GM21390 (cell line): ENCODE measurements around the gene CALY.

Source experiments
- ATAC-seq: cut with Tn5 transposase; IDR thresholded peaks from one replicate; pipeline ENCODE4 v1.9.1; 2021; ENCODE audit not compliant: unreplicated experiment

CALY gene

DNA sequence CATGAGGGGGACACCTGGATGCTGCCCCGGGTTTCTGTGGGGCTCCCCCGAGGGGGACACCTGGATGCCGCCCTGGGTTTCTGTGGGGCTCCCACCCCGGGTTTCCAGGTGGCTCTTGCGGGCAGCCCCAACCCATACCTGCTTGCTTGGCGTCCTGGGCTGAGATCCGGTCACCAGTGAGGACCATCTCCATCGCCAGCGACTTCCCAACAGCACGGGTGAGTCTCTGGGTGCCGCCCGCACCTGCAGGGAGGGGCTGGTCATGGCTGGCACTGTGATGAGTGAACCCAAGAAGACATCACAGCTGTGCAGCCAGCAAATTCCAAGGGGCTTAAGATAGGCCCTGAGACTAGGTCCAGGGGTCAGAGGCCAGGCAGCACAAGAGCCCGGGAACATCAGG, 30.1 kb upstream of the CALY start:
- ATAC-seq = no peak

DNA sequence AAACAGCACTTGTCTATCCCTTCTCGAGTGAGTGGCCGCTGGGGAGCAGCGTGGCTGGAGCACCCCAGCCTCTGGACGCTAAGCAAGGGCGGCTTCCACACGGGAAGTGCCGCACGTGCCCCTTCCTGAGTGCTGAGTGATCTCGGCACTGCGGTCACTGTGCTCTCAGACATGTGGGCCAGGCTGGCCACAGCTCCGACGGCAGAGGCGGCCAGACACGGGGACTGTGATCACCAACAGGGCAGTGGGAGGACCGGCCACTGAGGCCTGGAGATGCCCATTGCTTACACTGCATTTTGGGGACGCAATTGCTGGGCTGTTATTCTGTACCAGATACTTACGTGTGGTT, 29.4 kb upstream of the CALY start:
- no peak for ATAC-seq

DNA sequence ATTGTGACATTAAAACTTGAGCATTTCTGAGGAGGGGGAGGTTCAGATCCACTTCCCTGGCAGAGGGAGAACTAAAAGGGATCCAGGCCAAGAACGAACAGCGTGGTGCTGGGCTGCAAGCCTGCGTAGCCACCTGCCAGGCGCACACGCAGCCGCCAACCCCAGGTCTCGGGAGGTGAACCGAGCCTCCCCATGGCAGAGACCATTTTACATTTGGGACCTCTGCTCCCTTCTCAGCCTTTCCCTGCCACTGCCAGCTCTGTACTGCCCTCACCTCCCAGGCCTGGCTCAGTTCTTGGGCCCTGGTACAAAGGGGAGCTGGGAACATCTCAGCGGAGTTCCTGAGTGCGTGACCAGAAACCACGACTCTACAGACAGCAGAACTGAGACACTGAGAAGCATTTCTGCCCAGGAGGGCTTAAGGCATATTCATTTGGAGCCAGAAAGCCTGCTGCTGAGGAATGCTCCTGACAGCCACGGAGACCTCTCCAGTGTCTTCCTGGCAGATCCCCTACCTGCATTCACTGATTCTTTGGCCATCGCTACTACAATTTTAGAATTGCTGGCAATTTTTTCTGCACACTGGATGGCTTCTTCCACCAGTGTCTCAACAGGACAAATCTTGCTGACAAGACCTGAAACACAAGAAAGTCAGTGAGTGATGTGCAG, 28.9 kb upstream of the CALY start:
- no peak for ATAC-seq

DNA sequence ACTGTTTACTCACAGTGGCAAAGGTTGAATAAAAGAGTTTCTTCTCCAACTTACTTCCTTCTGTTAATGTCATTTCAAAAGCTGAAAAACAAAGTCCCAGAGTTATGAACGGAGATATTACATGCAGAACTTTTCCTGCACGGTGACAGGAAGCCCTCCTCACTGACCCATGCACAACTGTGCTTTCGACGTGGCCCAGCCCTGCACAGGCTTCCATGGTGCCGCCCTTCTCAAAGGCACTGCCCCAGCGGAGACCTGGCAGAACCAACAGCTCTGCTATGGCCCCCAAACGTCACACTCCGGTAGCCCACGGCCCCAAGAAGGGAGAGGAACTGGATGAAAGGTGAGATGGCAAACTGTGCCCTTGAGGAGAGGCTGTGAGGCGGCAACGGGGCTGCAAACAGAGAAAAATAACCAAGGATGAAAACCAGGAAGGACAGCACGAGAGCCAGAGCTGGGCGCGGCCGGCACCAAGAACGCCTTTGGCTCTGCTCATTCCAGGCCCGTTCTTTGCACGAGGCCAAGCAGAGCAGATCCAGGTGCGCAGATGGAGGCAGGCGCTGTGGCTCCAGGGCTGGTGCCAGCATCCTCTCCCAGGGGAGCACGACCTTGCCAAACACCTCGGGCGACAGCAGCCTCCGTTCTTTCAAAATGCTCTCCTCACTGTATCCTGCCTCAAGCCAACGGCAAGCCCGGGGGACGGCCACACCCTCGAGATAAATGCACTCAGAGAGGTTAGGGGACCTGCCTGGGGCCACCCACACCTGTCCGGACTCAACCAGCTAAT, 28.1 kb upstream of the CALY start:
- no peak for ATAC-seq

DNA sequence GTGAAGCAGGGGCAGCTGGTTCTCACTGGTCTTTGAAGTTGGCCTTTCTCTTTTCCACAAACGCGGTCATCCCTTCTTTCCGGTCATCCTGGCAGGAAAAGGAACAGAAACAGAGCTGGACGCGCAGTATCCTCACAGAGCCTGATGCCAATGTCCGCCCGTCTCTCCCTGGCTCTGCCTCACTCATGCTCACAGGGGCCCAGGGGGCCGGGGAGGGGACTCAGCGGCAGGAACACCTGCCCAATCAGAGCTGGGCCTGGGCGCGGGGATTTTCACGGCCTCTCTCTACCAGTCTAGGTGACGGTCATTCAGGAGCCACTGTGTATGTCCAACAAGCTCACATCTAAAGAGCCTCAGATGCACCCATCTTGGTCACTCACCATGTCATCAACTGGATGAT, 26.1 kb upstream of the CALY start:
- ATAC-seq = no peak

DNA sequence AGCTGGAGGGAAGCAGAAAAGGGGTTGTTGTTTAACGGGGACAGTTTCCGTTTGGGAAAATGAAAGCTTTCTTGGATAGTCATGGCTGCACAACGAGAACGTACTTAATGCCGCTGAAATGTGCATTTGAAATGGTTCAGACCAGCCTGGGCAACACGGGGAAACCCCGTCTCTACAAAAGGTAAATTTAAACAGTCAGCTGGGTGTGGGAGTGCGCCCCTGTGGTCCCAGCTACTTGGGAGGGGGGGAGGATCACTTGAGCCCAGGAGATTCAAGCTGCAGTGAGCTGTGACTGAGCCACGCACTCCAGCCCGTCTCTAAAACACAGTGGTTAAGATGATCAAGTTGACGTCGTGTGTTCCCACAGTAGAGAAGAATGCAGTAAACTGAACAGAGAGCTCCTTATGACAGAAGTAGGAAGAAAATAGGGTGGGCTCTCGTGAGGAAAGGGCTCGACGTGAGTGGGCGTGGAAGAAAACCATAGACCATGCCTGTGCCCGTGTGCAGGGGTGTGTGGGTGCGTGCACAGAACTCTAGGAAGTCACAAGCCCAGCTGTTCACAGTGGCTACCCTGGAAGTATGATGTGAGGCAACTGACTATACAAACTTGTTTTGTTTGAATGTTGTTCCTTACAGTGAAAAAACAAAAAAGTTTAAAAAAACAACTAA, 25.2 kb upstream of the CALY start:
- ATAC-seq = no peak

DNA sequence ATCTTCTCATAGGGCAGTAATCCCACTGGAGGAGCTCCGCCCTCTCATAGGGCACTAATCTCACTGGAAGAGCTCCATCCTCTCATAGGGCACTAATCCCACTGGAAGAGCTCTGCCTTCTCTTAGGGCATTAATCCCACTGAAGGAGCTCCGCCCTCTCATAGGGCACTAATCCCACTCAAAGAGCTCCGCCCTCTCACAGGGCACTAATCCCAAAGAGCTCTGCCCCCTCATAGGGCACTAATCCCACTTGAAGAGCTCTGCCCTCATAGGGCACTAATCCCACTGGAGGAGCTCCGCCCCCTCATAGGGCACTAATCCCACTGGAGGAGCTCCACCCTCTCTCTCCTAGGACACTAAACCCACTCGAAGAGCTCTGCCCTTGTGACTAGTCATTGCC, 24.5 kb upstream of the CALY start:
- ATAC-seq = no peak

DNA sequence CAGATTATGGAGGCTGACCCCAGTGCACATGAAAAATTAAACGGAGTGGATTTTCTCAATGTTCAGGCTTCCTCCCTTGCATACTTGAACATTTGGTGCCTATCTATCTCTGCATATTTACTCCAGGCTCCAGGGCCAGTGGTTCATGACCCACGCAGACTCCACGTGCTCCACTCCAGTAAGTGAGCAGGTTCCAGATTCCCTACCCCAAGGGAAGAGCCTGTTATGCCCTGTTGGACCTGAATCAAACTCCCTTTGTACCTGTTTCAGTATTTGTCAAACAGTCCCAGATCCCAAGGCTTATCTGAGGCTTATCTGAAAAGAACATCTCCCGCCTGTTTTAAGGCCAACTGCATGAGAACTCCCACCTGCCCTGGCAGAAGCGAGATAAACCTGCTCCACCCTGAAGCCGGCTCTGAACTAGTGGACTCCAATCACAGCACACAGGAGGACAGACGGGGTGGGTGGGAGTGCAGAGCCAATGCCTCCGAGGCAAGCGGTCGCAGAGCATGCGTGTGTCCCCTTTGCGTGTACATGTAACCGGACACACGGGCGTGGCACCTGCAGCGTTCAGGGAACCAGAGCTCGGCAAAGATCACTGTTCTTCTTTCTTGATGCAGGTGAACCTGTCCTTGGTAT, 23.4 kb upstream of the CALY start:
- ATAC-seq = no peak

DNA sequence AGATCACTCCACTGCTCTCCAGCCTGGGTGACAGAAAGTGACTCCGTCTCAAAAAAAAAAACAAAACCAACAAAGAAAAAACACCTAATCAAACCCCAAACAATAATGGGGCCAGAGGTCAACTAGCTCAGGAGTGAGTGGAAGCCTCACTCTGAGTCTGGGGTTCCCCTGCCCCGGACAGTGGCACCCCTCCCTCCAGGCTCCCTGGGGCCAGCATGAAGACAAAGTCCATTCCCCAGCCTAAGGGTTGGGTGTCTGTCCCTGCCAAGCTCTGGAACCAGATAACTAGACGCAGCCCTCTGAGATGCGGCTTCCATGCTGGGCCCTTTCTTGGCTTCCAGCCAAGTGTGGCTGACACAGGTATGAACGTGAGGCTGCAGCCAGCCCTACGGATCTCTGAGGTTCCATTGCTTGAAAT, 22.9 kb upstream of the CALY start:
- no peak for ATAC-seq

DNA sequence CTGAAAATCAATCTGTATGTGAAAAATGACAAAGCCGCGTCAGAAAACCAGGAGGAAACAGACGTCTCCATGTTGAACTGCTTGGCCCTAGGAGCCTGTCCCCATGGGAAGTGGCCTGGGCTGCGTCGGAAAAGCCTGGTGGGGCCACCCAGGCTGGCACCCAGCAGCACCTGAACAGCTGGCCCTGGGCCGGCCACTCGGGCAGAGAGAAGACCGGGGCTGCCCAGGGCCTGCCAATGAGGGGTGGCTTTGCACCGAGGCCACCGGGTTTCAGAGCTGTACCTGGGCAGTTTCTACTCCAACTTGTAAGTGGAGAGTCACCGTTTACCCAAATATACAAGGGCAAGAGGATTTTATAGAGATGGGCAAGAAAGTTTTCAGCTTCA, 22.2 kb upstream of the CALY start:
- ATAC-seq = no peak

DNA sequence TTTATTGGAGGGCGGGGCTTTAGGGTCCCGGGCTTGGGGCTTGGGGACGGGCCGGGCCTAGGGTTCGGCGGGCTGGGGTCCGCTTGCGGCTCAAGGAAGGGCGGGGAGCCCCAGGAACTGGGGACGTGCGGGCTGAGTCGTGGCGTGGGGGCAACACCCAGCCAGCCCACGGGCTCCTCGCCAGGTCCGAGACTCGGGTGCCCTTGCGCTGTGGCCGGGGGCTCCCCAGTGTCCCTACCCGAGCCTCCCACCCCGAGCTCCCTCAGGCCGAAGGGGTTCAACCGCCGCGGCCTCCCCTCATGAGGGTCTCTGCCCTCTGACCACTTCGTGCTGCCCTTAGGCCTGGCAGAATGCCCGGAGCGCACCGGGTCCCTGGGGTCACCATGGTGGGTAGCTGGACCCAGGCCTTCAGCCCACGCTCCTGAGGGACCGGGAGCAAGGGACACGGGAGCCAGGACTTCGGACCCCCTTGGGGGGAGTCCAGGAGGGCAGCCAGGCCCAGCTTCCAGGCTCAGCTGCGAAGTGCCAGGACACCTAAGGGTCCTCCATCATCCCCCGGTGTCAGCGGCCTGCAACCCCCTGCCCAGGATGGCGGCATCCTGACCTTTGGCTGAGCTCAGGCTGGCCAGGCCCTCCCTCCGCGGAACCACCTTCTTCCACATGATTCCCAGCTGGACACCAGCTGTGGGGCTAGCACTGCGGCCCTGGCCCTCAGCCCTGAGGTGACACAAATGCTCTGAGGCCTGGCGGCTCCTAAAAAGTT, 21.6 kb upstream of the CALY start:
- ATAC-seq = no peak

DNA sequence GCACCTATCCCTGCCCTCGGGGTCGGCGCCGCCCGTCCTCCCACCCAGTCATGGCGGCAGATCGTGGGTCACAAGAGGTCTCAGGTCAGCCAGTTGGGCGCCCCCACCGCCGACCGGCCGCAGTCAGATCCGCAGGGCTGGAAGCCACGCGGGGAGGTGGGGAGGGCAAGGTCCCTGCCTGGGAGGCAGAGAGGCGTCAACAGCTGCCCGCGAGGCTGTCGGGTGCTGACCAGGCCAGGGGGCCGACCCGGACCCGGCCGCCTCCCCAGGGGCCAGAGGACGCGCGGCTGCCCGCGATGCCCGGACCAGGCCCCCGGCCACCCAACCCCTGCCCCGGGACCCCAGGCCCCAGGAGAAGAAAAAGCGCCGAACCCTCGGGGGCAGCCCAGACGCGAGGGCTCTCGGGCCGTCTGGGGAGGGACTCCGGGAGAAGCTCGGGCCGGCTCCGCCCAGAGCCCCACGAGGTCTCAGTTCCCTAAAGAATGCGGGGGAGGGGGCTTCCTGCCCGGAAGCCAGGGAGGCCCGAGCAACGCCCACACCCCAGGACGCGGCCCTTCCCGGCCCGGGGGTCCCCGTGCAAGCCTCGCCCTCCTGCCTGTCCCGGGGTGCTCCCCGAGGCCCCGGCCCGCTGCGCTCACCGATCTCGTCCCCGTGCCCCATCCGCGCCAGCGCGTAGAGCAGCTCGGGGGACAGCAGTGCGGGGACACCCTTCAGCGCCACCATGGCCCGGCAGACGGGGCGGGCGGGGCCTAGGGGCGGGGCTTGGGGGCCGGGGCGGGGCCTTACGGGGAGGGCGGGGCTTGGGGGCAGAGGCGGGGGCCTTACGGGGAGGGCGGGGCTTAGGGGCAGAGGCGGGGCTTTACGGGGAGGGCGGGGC, 20.8 kb upstream of the CALY start, which contains the start of gene FUOM:
FUOM (minus strand) TSS at position 735 of the 877 bp plus-strand sequence; CDS start at position 723, 12 bp downstream.
- peak; percentile 74 for ATAC-seq

DNA sequence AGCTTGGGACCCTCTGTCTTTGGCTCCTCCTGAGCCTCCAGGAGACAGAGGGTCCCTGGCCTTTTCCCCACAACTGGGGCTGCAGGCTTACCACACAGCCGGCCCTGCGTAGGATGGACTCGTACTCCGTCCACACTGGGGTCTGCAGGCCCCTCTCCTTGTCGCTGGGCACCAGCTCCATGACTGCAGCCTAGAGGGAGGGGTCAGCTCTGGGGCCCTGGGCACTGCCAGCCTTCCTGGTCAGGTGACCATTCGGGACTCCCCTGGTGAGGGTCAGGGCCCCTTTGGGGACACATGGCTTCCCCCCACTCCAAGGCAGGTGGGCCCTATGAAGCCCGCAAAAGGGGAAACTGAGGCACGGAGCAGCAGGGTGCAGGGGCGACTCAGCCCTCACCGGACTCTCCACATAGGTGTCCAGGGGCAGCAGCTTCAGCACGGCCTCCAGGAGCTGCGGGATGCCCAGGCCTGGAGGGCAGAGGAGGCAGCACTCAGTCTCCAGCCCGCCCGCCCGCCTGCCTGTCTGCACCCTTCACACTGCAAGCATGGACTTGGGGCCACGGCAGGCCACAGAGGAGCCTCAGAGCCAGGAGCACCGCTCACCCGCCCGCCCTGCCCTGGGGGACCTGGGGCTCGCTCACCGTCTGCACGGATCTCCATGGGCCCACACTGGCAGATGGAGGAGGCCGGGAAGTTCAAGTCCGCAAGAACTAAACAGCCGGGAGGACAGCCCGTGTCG, 20.0 kb upstream of the CALY start:
- ATAC-seq = no peak

DNA sequence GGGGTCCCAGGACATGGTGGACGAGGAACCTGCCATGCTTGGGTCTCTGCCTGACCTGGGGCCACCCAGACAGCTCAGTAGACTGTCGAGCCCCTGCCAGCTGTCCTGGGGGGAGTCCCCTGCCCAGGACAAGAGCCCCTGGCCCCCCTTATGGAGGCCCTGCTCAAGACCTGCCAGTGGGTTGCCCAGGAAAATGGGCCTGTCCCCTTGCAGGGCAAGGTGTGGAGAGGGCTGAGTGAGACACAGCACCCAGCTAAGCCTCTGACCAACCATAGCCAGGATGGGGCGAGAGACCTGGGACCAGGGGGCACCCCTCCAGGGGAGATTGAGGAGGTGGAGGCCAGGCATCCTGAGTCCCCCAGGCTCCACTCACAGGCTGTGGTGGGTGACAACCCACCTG, 19.3 kb upstream of the CALY start:
- no peak for ATAC-seq

DNA sequence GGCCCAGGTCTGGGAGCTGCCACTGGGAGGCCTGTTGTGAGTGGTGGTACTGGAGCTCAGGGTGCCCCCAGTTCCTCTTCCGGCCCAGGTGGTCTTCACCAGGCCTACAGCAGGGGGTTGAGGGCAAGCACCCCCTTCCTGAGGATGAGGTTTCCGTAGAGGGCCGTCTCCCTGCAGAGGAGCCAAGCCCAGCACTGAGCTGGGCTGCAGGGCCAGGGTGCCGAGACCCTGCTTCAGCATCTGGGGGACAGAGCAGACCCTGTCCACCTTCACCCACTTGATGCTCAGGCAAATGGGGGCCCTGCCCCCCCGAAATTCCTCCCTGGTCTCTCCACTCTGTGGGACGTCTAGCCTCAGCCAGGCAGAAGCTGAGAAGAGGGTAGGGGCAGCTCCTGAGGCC, 18.6 kb upstream of the CALY start:
- no peak for ATAC-seq

DNA sequence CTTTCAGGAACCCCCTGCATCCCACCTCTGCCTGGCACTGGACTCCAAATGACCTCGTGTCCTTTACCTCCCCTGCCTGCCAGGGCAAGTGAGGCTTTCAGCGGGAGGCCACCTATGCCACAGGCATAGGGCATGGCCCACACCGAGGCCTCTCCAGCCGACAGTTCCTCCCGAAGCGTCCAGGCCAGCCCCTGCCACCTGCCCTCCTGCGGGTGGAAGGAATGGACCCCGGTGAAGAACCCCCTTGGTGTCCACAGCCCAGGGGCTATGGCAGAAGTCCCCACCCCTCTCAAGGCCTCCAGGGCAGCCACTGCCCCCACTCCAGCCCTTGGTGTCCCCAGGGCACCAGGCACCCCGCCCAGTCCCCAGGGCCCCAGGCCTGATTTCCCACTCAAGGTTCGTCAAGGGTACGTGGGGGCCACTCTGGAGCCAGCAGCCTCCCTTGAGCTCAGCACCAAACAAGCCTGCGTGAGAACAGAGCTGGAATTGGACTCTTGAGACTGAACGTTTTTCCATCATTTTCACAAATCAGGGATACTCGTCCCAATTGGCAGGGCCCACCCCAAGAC, 18.1 kb upstream of the CALY start:
- no peak for ATAC-seq

DNA sequence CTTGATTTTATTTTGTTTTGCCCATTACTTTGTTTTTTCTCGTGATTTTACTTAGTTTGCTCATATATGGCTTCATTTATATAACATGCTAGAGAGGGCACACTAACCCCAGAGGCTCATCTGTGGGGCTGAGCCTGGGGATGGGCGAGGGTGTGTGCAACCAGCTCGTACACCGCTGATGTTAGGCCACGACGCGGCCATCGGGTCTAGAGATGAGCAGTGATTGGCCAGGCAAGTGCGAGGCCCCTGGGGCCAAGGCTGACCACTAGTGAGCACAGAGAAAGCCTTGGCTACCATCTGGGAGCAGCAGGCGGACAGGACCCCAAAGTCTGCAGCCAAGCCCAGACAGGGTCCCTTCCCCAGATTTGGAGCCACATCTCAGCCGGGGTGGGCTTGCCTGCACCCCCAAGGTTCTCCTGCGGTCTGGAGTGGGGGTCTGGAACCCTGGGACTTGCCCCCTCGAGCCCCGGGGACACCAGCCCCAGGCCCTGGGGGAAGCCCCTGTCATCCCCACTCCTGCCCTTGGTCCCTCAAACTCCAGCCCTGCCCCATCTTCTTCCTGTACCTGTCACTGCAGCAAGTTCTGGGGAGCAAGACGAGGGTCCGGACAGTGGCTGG, 17.4 kb upstream of the CALY start:
- ATAC-seq = no peak

DNA sequence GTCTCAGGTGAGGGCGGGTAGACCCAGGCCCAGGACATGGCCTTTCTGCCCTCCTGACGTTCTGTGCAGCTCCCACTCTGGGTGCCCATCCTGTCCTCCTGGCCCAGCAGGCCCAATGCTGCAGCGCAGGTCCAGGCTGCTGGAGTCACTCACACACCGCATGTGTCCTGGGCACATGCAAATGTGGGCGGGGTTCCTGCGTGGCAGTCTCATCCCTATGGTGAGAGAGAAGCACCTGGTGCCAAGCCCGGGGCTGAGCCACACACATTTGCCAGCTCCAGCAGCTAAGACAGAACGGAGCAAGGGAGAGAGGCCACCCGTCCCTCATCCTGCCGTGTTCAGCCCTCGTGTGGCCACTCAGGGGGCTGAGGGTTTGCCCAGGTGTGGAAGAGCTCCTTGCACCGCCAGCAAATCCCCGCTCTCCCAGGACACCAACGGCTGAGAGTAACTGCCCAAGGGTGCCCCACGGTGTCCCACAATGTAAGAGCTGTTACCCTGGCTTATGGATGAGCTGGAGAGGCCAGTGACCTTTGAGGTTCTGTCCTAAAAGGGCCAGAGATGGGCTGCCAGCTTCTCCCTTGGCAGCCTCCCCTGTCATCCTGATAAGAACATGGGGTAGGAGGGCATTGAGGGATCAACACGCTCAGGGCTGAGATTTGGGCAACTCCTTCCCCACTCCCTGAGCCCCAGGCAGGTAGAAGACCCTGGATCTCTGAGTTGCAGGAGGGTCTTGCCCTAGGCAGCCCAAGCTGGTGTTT, 16.7 kb upstream of the CALY start:
- no peak for ATAC-seq
